T-helper 2 cell (primary cell): ENCODE results near the gene DENND1C.
A peak's percentile ranks its signal among the peaks of the same experiment; 100 is the strongest.

Source experiments
- DNase-seq, 5 experiments: peaks; one replicate each; pipeline versions ENCODE4 v3.0.0 to v3.0.0-alpha.2; 2012 to 2022
- total RNA-seq, 2 donors: gene quantifications; one replicate each; lab custom pipeline; 2026; lab: John Stamatoyannopoulos, UW

Gene DENND1C, protein sequence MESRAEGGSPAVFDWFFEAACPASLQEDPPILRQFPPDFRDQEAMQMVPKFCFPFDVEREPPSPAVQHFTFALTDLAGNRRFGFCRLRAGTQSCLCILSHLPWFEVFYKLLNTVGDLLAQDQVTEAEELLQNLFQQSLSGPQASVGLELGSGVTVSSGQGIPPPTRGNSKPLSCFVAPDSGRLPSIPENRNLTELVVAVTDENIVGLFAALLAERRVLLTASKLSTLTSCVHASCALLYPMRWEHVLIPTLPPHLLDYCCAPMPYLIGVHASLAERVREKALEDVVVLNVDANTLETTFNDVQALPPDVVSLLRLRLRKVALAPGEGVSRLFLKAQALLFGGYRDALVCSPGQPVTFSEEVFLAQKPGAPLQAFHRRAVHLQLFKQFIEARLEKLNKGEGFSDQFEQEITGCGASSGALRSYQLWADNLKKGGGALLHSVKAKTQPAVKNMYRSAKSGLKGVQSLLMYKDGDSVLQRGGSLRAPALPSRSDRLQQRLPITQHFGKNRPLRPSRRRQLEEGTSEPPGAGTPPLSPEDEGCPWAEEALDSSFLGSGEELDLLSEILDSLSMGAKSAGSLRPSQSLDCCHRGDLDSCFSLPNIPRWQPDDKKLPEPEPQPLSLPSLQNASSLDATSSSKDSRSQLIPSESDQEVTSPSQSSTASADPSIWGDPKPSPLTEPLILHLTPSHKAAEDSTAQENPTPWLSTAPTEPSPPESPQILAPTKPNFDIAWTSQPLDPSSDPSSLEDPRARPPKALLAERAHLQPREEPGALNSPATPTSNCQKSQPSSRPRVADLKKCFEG
- 98.2 to 104 reads per million in 2 donors for total RNA-seq

DNA sequence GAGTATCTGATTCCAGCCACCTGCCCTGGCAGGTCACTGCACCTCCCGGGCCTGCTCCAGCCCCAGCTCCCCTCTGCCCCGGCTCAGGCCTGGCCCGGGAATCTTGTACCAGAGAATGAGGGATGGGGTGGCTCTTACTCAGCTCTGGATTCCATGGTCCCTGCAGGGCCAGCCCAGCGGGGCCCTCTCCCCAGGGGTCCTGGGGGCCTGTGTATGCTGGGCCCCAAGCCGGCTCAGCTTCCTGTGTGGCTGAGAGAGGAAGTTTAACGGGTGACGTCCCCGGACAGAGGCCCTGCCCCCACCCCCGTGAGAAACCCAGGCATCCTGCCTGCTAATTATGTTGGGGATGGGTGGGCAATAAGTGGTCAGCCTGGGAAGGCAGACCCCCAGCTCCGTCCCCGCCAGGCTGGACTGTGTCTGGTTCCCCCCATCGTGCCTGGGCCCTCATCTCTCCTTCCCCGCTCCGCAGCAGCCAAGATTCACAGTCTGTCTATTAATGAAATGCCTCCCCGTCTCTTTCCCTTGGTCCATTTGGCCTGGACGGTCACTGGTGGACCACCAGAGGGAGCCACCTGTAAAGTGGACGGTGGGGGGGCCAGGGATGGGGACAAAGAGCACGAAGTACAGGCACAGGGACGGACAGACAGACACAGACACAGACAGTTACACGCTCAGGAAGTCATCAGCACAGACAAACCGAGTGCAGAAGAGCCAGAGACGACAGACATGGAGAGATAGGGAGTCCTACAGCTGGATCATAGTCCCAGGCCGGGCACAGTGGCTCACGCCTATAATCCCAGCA is at the start of gene DENND1C:
Gene DENND1C, minus strand, starts transcription at position 247 of the 802 bp plus-strand sequence. Its CDS starts 92 bp downstream, at position 155.
- peak in 4 of 5 experiments; percentile 46 to 88 (median 50) for DNase-seq

DNA sequence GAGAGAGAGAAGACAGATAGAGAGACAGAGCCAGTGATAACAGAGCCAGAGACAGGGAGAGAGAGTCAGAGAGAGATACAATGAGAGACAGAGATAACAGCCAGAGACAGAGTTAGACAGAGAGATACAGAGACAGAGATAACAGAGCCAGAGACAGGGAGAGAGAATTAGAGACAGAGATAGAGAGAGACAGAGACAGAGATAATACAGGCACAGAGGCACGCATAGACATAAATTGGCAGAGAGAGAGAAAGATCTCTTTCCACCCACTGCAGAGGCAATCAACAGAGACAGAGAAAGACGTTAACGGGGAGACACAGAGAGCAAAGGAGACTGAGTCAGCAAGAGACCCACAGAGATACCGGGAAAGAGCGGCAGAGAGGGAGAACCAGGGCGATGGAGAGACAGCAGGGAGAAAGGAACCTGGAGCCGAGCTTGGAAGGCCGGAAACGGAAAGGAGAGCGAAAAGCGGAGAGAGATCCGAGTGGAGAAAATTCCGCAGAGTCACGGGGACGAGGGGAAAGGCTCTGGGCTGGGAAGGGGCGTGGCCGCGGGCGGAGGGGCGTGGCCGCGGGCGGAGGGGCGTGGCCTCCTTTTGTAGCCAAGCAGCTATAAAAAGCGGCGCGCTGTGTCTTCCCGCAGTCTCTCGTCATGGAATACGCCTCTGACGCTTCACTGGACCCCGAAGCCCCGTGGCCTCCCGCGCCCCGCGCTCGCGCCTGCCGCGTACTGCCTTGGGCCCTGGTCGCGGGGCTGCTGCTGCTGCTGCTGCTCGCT is 49.0 kb upstream of the DENND1C start, which contains the start of gene TNFSF9:
Gene TNFSF9, plus strand, starts transcription at position 641 of the 777 bp plus-strand sequence. Its CDS starts 11 bp downstream, at position 652.
- peak; percentile 71 to 83 (median 76) for DNase-seq

DNA sequence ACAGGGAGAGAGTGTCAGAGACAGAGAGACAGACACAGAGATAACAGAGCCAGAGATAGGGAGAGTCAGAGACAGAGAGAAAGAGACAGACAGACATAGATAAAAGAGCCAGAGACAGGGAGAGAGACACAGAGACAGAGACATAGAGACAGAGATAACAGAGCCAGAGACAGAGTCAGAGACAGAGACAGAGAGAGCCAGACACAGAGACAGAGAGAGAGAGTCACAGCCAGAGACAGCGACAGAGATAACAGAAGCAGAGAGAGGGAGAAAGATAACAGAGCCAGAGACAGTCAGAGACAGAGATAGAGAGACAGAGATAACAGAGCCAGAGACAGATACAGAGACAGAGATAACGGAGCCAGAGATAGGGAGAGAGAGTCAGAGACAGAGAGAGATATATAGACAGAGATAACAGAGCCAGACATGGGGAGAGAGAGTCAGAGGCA is 48.4 kb upstream of the DENND1C start:
- no peak for DNase-seq

DNA sequence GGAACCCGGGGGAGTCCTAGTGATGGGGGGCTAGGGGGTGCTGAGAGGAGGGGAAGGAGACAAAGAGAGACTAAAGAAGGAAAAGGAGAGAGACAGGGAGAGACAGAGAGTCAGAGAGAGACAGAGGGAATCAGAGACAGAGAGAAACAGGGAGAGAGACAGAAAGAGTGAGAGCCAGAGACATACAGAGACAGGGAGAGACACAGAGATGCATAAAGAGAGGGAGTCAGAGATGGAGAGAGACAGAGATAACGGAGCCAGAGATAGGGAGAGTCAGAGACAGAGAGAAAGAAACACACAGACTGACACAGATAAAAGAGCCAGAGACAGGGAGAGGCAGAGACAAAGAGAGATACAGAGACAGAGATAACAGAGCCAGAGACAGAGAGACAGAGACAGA is 47.8 kb upstream of the DENND1C start:
- DNase-seq, result no peak

DNA sequence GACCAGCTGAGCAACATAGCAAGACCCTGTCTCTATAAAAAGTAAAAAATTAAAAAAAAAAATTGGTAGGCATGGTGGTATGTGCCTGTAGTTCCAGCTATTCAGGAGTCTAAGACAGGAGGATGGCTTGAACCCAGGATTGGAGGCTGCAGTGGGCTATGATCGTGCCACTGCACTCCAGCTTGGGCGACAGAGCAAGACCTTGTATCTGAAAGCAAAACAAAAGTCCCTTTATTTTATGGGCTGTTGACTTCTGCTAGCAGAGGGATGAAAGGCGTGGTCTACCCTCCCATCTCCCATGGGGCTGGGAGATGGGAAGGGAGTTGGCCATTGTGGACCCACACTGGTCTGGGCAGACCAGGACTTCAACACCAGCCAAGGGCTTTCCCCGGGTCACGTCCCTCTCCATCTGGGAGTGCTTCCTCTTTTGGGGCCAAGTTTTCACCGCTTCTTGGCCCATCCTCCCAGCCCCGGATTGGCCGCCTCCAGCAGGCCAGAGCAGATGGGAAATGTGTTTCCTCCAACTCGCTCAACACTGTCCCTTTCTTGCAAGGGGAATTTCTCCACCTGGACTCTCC is 47.0 kb upstream of the DENND1C start:
- no peak for DNase-seq

DNA sequence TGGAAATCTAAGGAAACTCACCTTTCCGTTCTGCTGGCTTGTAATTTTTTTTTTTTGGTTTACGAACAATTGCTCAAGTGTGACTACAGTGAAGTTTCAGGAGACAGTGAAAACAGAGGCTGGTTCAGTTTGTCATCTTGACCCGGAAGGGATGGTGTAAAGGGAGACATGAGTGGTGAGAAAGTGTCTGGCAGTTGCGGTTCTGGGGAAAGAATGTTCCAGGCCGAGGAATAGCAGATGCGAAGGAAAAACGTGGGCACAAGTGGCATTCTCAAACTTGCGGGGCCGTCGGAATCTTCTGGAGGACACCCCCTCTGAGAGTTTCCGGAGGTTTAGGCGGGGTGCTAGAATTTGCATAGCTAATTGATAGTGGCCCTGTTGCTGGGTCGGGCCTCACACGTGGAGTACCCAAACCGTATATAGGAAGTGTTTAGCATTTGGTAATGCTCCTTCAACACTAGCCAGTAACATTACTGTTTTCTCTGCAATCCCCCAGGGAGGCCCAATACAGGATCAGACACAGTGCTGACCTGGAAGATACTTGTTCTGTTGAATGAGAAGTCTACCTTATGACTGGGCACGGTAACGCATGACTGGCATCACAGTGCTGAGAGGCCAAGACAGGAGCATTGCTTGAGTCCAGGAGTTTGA is 46.4 kb upstream of the DENND1C start:
- no peak for DNase-seq

DNA sequence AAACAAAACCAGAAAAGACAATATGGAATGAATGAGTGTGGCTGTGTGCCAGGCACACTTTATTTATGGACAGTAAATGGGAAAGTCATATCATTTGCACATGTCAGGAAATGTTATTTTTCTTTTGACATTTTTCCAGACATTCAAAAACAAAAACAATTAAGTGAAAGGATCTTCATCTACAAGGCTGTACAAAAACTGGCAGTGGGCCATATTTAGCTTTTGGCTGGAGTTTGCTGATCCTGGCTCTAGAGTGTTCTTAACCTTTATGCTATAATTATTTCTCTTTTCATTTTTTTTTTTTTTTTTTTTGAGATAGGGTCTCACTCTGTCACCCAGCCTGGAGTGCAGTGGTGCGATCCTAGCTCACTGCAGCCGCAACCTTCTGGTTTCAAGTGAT is 42.7 kb upstream of the DENND1C start:
- no peak for DNase-seq

DNA sequence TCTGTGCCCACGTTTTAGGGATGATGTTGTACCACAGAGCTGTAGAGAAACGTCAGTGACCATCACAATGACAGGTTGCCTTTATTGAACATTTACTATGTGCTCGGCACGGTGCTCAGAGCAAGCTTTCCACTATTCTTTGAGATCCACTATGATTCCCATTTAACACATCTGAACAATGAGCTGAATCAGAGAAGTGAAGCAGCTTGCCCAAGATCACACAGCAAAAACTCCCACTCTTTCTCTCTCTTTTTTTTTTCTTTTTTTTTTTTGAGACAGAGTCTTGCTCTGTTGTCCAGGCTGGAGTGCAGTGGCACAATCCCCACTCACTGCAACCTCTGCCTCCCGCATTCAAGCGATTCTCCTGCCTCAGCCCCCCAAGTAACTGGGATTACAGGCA is 41.1 kb upstream of the DENND1C start:
- DNase-seq, result no peak

DNA sequence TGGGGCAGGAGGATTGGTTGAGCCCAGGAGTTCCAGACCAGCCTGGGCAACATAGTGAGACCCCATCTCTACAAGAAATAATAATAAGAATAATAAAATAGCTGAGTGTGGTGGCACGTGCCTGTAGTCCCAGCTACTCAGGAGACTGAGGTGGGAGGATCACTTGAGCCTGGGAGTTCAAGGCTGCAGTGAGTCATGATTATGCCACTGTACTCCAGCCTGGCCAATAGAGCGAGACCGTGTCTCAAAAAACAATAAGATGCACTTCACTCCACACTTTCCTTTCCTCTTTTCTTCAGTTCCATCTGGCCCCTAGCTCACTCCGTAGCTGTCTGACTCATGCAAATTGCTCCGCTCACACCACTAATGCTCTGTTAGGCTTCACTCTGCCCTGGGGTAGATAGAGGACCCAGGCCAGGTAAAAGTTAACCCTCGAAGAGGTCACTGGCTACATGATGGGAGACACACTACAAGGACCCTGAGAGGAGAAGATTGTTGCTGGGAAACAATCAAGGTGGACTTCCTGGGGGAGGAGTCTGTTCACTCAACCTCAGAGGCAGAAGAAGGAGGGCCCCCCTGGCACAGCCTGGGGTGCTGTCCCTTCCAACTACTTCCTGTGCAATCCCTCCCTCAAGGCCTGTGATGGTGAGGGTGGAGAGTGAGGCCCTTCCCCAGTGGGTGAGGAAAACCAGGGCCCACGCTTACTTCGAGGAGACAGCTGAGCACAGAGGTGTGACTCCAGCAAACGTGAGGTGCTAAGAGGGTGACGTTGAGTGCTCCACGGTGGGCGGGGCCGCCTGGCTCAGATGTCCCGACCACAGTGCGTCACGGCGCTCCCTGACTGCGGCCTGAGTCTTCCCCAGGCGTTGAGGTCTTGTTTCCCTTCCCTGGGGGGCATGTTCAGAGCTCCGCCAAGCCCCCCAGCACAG is 40.4 kb upstream of the DENND1C start:
- peak in 2 of 5 experiments; percentile 65 to 88 for DNase-seq

DNA sequence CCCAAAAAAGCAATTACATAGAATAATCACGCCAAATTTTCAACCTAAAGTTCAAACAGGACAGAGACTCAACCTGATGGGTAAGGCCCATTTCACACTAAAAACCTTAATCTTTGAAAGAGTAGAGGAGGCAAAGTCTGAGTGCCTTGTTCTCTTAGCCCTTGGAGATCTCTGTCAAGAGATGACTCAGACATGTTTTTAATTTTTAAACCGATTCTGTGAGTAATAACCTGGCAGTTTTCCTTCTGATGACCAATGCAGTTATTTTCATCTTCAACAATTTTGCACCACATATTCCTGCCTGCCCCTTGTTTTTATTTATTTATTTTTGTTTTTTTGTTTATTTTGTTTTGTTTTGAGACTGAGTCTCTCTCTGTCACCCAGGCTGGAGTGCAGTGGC is 37.7 kb upstream of the DENND1C start:
- DNase-seq, result peak in 1 of 5 experiments; percentile 42

DNA sequence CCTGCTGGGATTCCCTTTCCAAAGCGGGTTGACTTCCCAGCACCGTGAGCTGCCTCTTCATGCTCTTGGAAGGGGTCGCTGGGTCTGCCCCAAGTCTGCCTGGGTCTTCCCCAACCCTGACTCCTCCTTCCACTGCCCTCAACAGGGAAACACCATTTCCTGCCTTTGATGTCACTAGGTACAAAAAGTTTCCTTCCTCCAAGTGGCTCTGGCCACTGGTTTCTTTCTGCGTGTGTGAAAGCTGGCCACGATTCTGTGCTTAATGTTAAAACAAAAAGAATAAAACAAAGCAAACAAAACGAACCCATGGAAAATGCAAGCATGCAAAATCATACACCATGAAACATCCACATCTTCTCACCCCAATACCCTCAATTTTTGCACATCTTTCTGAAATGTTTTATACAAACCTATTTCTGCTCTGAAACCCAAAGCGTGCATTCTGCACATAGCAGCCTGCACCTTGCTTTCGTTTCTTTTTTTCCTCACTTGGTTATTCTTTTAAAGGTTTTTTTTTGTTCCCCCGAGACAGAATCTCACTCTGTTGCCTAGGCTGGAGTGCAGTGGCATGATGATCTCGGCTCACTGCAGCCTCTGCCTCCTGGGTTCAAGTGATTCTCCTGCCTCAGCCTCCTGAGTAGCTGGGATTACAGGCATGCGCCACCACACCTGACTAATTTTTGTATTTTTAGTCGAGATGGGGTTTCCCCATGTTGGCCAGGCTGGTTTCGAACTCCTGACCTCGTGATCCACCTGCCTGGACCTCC is 36.7 kb upstream of the DENND1C start:
- peak in 1 of 5 experiments; percentile 55 for DNase-seq

DNA sequence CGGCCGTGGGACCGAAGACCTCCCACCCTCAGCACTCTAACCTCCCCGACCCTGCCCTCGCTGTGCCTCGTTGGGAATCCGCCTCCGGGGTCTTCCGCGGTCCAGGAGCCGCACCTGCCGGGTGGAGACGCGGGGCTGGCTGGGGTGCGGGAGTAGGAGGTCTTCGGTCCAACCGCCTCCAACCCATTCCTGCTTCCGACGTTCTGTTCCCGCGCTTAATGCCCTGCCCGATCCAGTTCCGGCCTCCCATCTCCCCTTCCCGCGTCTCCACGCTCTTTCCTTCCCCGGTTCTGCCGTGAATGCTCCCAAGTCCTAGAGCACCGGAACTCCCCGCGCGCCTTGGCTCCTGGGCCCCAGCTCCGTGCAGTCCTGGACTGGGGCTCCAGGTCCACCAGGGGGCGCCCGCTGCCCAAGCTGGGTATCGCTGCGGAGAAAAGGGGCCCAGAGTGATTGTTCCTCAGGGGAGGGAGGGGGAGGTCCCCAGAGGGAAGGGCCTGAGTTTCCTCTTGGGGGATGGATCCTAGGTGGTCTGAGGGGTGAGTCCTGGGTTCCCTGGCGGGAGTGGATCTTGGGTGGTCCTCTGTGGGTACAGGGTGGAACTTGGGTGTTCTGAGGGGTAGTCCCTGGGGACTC is 35.2 kb upstream of the DENND1C start:
- DNase-seq, result peak; percentile 76 to 89 (median 87)

DNA sequence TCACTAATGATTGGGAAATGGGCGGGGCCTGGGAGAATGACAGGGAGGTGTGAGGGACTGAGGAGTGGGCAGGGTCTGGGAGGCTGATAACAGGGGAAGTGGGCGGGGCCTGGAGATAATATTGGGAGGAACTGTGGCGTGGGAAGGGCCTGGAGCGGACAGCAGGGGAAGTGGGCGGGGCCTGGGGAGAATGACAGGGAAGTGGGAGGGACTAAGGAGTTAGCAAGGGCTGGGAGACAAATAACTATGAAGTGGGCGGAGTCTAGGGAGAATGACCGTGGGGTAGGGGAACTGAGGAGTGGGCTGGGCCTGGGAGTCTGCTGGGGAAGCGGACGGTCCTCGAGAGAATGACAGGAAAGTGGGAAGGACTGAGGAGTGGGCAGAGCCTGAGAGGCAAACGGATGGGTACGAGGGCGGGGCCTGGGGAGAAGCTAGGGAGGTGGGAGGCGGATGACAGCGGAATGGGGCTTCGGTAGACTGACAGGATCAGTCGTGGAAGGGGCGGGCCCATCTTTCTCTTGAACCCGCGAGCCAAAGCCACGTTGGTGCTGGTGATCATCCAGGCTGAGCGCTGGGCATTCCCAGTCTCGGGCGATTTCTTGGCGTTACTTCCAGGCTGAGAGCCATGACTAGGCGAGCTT is 34.6 kb upstream of the DENND1C start:
- peak; percentile 30 to 88 (median 52) for DNase-seq

DNA sequence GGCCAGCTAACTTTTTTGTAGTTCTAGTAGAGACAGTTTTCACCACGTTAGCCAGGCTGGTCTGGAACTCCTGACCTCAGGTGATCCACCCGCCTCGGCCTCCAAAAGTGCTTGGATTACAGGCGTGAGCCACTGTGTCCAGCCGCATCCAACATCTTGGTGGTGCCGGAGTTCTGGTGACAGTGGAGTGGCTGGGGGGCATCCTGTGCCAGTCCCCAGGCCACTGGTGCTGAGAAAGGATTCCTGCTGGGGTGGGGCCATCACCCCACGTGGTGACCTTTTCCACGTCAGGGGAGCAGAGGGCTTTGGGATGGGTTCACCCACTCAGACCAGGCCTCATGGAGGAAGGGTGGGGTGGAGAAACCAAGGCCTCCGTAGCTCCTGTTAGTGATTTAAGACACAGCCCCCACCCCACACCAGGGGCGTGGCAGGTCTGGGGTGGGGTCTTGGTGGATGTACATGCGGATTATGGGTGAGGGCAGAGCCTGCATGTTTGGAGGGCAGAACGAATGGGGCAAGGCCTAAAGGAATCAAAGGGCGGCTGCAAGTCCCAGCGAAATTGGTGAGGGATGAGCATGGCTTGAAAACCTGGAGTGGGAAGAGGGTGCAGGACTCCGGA is 33.4 kb upstream of the DENND1C start:
- no peak for DNase-seq

DNA sequence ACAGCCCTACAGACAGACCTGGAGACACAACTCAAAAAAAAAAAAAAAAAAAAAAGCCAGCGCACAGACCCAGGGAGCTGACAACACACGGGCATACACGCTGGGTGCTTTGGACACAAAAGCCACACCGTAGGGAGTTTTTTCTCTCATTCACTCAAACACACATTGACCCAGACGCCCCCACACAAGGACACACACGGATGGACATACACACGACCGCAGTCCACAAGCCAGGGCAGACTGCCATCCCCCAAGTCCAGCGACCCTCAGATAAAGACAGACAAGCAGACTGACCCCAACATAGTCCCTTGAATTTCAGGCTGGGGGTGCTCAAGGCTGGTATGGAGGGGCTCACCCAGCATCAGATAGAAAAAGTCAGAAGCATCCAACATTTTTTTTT is 32.5 kb upstream of the DENND1C start:
- no peak for DNase-seq

DNA sequence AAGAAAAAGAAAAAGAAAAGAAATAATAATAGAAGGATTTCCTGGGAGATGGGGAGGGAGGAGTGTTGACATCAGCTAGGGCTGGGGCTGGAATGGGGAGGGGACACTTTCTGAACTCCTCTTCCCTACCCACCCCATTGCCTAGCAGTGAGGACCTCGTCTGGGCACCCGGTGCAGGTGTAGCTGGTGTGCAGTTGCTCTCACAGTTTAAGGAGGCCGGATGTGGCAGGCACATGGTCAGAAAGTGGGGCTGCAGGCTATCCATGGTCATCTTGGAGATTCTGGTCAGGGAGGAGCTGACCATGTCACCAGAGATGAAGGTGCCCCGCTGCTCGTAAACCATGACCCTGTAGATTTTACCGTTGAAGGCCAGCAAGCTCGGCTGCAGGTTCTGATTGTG is 29.0 kb upstream of the DENND1C start:
- no peak for DNase-seq
